Tibial nerve (tissue), 3 donors: ENCODE data around the gene DHRS7C.

ENCODE experiments used
- POLR2A ChIP-seq, 2 donors: fragments of 450-650 bp; IDR thresholded peaks; one replicate each; pipeline ENCODE4 v1.6.1; 2017; ENCODE audit warnings: antibody characterized with exemption in 2 of 2, mild to moderate bottlenecking in 2 of 2, moderate library complexity in 2 of 2
- TF ChIP-seq, protein P1 (sequence below), 5 experiments: fragments of 200-600 bp in 3 of 5; fragments of 450-650 bp in 2 of 5; sonication (generic) in 3 of 5; IDR thresholded peaks; one replicate each; pipeline ENCODE4 v1.5.1; 2016 to 2019; ENCODE audit warnings: antibody characterized with exemption in 5 of 5, mild to moderate bottlenecking in 3 of 5, moderate library complexity in 2 of 5

DNA sequence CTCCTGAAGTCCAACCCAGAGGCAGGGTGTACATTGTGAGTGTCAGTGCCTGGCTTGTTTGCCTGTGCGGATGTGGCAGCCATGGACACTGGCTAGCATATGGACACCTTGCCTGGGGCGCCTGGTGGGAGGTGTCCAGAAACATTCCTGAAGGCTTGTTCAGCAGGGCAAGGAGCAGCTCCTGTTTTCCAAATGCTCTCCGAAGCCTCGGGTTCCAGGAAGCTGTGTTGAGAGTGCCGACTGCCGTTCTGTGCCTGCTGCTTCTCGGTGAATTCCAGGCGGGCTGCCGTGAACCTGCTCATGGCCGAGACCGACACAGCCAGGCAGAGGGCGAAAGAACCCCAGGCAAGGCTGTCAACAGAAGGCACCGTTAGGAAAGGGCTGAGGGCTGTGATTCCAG is 10.9 kb upstream of the DHRS7C start:
- TF ChIP-seq, protein P1, sequence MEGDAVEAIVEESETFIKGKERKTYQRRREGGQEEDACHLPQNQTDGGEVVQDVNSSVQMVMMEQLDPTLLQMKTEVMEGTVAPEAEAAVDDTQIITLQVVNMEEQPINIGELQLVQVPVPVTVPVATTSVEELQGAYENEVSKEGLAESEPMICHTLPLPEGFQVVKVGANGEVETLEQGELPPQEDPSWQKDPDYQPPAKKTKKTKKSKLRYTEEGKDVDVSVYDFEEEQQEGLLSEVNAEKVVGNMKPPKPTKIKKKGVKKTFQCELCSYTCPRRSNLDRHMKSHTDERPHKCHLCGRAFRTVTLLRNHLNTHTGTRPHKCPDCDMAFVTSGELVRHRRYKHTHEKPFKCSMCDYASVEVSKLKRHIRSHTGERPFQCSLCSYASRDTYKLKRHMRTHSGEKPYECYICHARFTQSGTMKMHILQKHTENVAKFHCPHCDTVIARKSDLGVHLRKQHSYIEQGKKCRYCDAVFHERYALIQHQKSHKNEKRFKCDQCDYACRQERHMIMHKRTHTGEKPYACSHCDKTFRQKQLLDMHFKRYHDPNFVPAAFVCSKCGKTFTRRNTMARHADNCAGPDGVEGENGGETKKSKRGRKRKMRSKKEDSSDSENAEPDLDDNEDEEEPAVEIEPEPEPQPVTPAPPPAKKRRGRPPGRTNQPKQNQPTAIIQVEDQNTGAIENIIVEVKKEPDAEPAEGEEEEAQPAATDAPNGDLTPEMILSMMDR (IDR thresholded peaks at IDR 0.05), result no peak
- TF ChIP-seq POLR2A (IDR thresholded peaks at IDR 0.05), result no peak
